Spleen (tissue), 11 donors: ENCODE results near the gene ADGRL3. TPM values are rescaled to one million over a fixed set of nuclear protein-coding genes. Genes with fewer than 3 reads are reported as not detected.

Experiments used
- DNase-seq: peaks from one replicate; pipeline ENCODE4 v3.0.0-alpha.2; 2020
- H3K27ac ChIP-seq, 8 donors: fragments of 200-600 bp; sonication (generic) in 7 of 8; 1 replicate in 4 of 8; 2 replicates in 4 of 8; pipeline versions ENCODE4 v1.5.0 to v1.8.0; 2016 to 2021; ENCODE audit warnings: inconsistent platforms in 4 of 8, mild to moderate bottlenecking in 4 of 8, moderate library complexity in 1 of 8
- H3K27me3 ChIP-seq, 7 donors: fragments of 200-600 bp; sonication (generic) in 6 of 7; replicated peaks in 1 of 7; 1 replicate in 4 of 7; 2 replicates in 3 of 7; pipeline versions ENCODE4 v1.5.0 to v1.8.0; 2016 to 2021; ENCODE audit warnings: inconsistent platforms in 3 of 7, mild to moderate bottlenecking in 1 of 7
- H3K36me3 ChIP-seq, 6 donors: fragments of 200-600 bp; sonication (generic) in 5 of 6; 1 replicate in 4 of 6; 2 replicates in 2 of 6; pipeline versions ENCODE4 v1.5.0 to v1.8.0; 2016 to 2021; ENCODE audit warnings: inconsistent platforms in 2 of 6
- H3K4me1 ChIP-seq, 6 donors: fragments of 200-600 bp; sonication (generic) in 5 of 6; 1 replicate in 3 of 6; 2 replicates in 3 of 6; pipeline versions ENCODE4 v1.5.0 to v1.8.0; 2016 to 2021; ENCODE audit warnings: inconsistent platforms in 3 of 6
- H3K4me3 ChIP-seq, 8 donors: fragments of 200-600 bp; sonication (generic) in 7 of 8; 1 replicate in 4 of 8; 2 replicates in 4 of 8; pipeline versions ENCODE4 v1.5.0 to v1.8.0; 2016 to 2021; ENCODE audit warnings: inconsistent platforms in 4 of 8, mild to moderate bottlenecking in 4 of 8, moderate library complexity in 2 of 8
- H3K9me3 ChIP-seq, 8 donors: fragments of 200-600 bp; sonication (generic) in 7 of 8; 1 replicate in 4 of 8; 2 replicates in 4 of 8; pipeline versions ENCODE4 v1.5.0 to v1.8.0; 2016 to 2021; ENCODE audit warnings: inconsistent platforms in 4 of 8
- POLR2A ChIP-seq, 3 donors: fragments of 450-650 bp; IDR thresholded peaks; one replicate each; pipeline ENCODE4 v1.5.1; 2017; ENCODE audit warnings: antibody characterized with exemption in 3 of 3, mild to moderate bottlenecking in 1 of 3
- POLR2AphosphoS5 ChIP-seq, 3 donors: sonication (generic); formaldehyde crosslinking; IDR thresholded peaks; one replicate each; pipeline ENCODE4 v1.5.1; 2017; ENCODE audit warnings: antibody characterized with exemption in 3 of 3
- WGBS, 5 donors: extraction: QIAGEN DNeasy Blood & Tissue Kit in 3 of 5; methylation state at CpG; one replicate each; pipeline versions ENCODE4 v1.1.5 to v1.1.7; 2013 to 2018; 5-methylcytosine and 5-hydroxymethylcytosine counted together
- intact Hi-C: fragments of 100-400 bp; cut with DNase I; formaldehyde crosslinking; loops from one replicate; pipeline ENCODE4 v1.15.0; 2023; ENCODE audit warnings: low total_unique reads
- polyA plus RNA-seq, 3 donors: library from polyadenylated mRNA; stranded (reverse); fragments of 200-250 nt; gene quantifications; one replicate each; pipeline ENCODE4 v1.2.1, GENCODE V29; 2013
- total RNA-seq, 7 donors: library from RNA; depleted of rRNA in 3 of 7; stranded (reverse); fragments of >200 nt in 3 of 7; fragmentation: NEBNext Ultra II Directional in 4 of 7; extraction: Animal tissue kit (Norgen Biotek cat#: 25700) in 4 of 7; gene quantifications; one replicate each; pipeline versions ENCODE4 v1.1.0 to v1.2.1, GENCODE V29; 2016 to 2021
- TF ChIP-seq, protein P1 (sequence below), 11 experiments: fragments of 200-600 bp in 7 of 11; fragments of 450-650 bp in 4 of 11; sonication (generic) in 4 of 11; IDR thresholded peaks in 8 of 11; conservative IDR thresholded peaks in 3 of 11; 1 replicate in 7 of 11; 2 replicates in 4 of 11; pipeline versions ENCODE4 v1.4.0 to v1.8.0; 2016 to 2021; ENCODE audit warnings: antibody characterized with exemption in 11 of 11, inconsistent platforms in 4 of 11, mild to moderate bottlenecking in 1 of 11
- donor health status: healthy with polysubstance abuse.
- donor health status: DM: no; HTN: no; CAD: no; lungs with moderate emphysema.
- donor health status: DM: no; HTN: no; CAD: no.
- donor health status: Bipolar disorder and iron deficiency.
- donor health status: healthy.
- donor health status: DM: no; HTN: no; CAD: no.
- donor health status: DM: yes; HTN: yes; CAD: no.

Gene ADGRL3
- total and polyA plus RNA-seq, 10 donors, result 0.09 to 0.92 (median 0.46) TPM; not detected in 1

DNA sequence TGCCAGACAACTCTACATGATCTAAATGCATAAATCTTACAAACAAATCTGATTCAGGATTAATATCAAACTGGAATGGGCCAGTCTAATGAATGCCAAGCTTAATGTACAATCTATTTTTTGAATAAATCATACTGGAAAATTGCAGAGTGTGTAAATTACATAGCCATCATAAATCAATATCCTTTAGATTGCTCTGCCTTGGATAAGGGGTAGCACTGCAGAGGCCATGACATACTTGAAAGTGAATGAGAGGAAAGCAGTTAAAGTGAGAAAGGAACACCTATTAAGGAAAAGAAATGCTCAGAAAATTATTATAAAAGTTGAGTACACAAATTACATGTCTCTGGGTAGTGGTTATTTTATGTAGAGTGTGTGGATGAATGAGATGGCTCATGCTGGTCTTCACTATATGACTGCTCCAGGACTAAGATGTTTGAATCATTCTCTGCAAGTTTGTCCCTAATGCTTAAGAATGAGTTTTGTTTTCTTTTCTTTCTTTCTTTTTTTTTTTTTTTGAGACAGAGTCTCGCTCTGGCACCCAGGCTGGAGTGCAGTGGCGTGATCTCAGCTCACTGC, 100.2 kb downstream of the ADGRL3 start:
- H3K36me3 ChIP-seq, result no peaks in the 10 kb centered on the region
- no peak for DNase-seq
- no peaks in the 10 kb centered on the region for H3K9me3 ChIP-seq
- TF ChIP-seq, protein P1, sequence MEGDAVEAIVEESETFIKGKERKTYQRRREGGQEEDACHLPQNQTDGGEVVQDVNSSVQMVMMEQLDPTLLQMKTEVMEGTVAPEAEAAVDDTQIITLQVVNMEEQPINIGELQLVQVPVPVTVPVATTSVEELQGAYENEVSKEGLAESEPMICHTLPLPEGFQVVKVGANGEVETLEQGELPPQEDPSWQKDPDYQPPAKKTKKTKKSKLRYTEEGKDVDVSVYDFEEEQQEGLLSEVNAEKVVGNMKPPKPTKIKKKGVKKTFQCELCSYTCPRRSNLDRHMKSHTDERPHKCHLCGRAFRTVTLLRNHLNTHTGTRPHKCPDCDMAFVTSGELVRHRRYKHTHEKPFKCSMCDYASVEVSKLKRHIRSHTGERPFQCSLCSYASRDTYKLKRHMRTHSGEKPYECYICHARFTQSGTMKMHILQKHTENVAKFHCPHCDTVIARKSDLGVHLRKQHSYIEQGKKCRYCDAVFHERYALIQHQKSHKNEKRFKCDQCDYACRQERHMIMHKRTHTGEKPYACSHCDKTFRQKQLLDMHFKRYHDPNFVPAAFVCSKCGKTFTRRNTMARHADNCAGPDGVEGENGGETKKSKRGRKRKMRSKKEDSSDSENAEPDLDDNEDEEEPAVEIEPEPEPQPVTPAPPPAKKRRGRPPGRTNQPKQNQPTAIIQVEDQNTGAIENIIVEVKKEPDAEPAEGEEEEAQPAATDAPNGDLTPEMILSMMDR (IDR thresholded peaks at IDR 0.05 in 8 of 11, conservative IDR thresholded peaks at IDR 0.05 in 3 of 11), result no peak
- TF ChIP-seq POLR2A (IDR thresholded peaks at IDR 0.05) (no peak), POLR2AphosphoS5 (IDR thresholded peaks at IDR 0.05) (no peak)
- no peak overlapping the region for H3K27ac ChIP-seq
- no peak overlapping the region for H3K4me3 ChIP-seq
- H3K4me1 ChIP-seq, result no peaks in the 10 kb centered on the region
- 70 to 100% (median 91%) methylated on average over 2 of the region's 2 CpGs for WGBS, 5 donors
- no peaks in the 10 kb centered on the region for H3K27me3 ChIP-seq
- intact Hi-C loops, result no loop called here

DNA sequence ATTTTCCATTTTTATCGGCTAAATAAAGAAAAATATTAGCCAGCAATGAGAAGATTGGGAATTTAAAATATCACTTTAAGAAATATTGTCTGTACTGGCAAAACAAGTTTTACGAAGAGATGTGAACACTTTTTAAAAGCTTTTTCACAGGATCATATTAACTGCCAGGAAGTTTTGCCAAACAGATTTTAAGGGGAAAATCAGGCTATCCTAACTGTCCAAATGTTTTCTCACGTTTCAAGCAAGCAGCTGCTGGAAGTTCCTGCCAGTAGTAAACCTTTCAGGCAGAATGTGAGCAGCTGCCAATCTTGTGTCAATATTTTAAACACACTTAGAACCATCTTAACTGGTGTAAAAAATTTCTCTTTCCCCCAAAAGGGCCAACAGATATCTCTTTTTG, 101.1 kb downstream of the ADGRL3 start:
- TF ChIP-seq, protein P1 (IDR thresholded peaks at IDR 0.05 in 8 of 11, conservative IDR thresholded peaks at IDR 0.05 in 3 of 11), result no peak
- TF ChIP-seq POLR2AphosphoS5 (IDR thresholded peaks at IDR 0.05), result no peak
- no peak for TF ChIP-seq POLR2A (IDR thresholded peaks at IDR 0.05)
- H3K4me3 ChIP-seq, result no peak overlapping the region
- 67 to 76% (median 70%) methylated on average over 3 of the region's 3 CpGs for WGBS, 5 donors
- no peaks in the 10 kb centered on the region for H3K4me1 ChIP-seq
- H3K27me3 ChIP-seq, result no peaks in the 10 kb centered on the region
- no peak for DNase-seq
- intact Hi-C loops, result no loop called here
- H3K36me3 ChIP-seq, result no peaks in the 10 kb centered on the region
- no peaks in the 10 kb centered on the region for H3K9me3 ChIP-seq
- no peak overlapping the region for H3K27ac ChIP-seq

DNA sequence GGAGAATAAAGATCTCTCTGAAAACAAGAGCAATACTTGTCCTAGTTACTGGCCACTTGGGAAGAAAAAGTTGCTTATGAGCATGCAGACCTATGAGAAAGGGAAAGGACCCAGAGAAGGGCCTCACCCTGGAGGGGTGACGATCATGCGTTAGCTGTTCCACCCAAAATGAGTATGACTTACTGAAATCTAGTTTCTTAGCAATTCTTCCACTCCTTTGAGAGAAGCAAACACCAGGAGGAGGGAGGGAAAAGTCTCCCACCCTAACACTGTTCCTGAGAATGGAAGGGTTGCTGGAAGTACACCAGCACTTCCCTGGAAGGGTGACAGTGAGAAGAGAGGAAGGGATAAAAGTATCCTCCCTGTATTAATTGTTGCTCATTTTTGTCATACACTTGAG, 107.9 kb downstream of the ADGRL3 start:
- peaks cover 0 to 5% (median 0%) of the 10 kb centered on the region in 8 donors for H3K9me3 ChIP-seq
- TF ChIP-seq, protein P1 (IDR thresholded peaks at IDR 0.05 in 8 of 11, conservative IDR thresholded peaks at IDR 0.05 in 3 of 11), result no peak
- no peak for TF ChIP-seq POLR2A (IDR thresholded peaks at IDR 0.05)
- TF ChIP-seq POLR2AphosphoS5 (IDR thresholded peaks at IDR 0.05), result no peak
- H3K27me3 ChIP-seq, result no peaks in the 10 kb centered on the region
- H3K4me3 ChIP-seq, result no peak overlapping the region
- H3K4me1 ChIP-seq, result no peaks in the 10 kb centered on the region
- DNase-seq, result no peak
- 88 to 97% (median 94%) methylated on average over 2 of the region's 2 CpGs for WGBS, 5 donors
- no peak overlapping the region for H3K27ac ChIP-seq
- intact Hi-C loops, result no loop called here
- no peaks in the 10 kb centered on the region for H3K36me3 ChIP-seq

DNA sequence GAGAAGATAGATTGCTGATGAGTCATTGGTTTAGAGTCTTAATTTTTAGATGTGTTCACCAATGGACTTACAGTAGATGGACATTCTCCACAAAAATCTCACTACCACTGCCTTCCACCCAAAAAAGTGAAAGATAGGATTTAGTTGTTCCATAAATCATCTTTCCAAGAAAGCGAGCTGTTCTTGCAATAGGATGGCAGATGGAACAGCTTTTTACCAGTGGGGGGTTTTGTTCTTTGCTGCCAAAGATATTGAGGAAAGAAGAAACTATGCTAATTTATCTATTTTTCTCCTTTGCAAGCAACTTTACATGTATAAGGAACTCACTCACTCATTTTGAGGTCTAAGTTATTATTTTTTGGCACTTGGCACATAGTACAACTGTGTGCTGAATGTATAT, 109.5 kb downstream of the ADGRL3 start:
- WGBS, 5 donors, result 67 to 93% (median 78%) methylated on average over 1 of the region's 1 CpG
- DNase-seq, result no peak
- TF ChIP-seq POLR2A (IDR thresholded peaks at IDR 0.05) (no peak), POLR2AphosphoS5 (IDR thresholded peaks at IDR 0.05) (no peak)
- TF ChIP-seq, protein P1 (IDR thresholded peaks at IDR 0.05 in 8 of 11, conservative IDR thresholded peaks at IDR 0.05 in 3 of 11), result no peak
- H3K27me3 ChIP-seq, result no peaks in the 10 kb centered on the region
- peaks cover 0 to 8% (median 2%) of the 10 kb centered on the region in 8 donors for H3K9me3 ChIP-seq
- intact Hi-C loops, result no loop called here
- H3K4me3 ChIP-seq, result no peak overlapping the region
- no peak overlapping the region for H3K27ac ChIP-seq
- H3K36me3 ChIP-seq, result no peaks in the 10 kb centered on the region
- H3K4me1 ChIP-seq, result no peaks in the 10 kb centered on the region
